Ovary (tissue), 3 donors: ENCODE results near the gene DDX6.

ENCODE experiments used
- CTCF ChIP-seq, 3 donors: fragments of 450-650 bp in 2 of 3; fragments of 200-600 bp in 1 of 3; IDR thresholded peaks; one replicate each; pipeline versions ENCODE4 v1.5.1 to v1.8.0; 2016 to 2022; ENCODE audit warnings: antibody characterized with exemption in 3 of 3, mild to moderate bottlenecking in 1 of 3
- POLR2A ChIP-seq: fragments of 450-650 bp; IDR thresholded peaks from one replicate; pipeline ENCODE4 v1.6.1; 2017; ENCODE audit warnings: antibody characterized with exemption, mild to moderate bottlenecking, moderate library complexity
- donor health status: DM: no; HTN: no; CAD: no.

GRCh38 chr11:118783724-118784495, 7.1 kb downstream of the DDX6 start:
- TF ChIP-seq CTCF (IDR thresholded peaks at IDR 0.05) (no peak), POLR2A (no peak)
